Neural cell (in vitro differentiated cells): Measurements from ENCODE around the gene BNIP2.

Experiments used
- CTCF ChIP-seq: fragments of 450-650 bp; IDR thresholded peaks from 2 replicates; pipeline ENCODE4 v1.5.1; 2014; ENCODE audit warnings: antibody characterized with exemption, mild to moderate bottlenecking, moderate library complexity; ENCODE audit not compliant: poor library complexity, severe bottlenecking
- RAD21 ChIP-seq: fragments of 450-650 bp; conservative IDR thresholded peaks from 2 replicates; pipeline ENCODE4 v1.6.1; 2014; ENCODE audit warnings: antibody characterized with exemption, mild to moderate bottlenecking, moderate library complexity

- TF ChIP-seq CTCF (no peak), RAD21 (no peak)
Observed at GRCh38 chr15:59702351-59702750, 13.2 kb upstream of the BNIP2 start.
